NOMO-1 treated with dmso at 0.1 percent for 144 hours (cell line): ENCODE measurements around the gene AGPAT3.

ENCODE experiments used
- DNase-seq: peaks from one replicate; lab custom pipeline; 2025; ENCODE audit not compliant: unreplicated experiment; lab: John Stamatoyannopoulos, UW

AGPAT3 gene

DNA sequence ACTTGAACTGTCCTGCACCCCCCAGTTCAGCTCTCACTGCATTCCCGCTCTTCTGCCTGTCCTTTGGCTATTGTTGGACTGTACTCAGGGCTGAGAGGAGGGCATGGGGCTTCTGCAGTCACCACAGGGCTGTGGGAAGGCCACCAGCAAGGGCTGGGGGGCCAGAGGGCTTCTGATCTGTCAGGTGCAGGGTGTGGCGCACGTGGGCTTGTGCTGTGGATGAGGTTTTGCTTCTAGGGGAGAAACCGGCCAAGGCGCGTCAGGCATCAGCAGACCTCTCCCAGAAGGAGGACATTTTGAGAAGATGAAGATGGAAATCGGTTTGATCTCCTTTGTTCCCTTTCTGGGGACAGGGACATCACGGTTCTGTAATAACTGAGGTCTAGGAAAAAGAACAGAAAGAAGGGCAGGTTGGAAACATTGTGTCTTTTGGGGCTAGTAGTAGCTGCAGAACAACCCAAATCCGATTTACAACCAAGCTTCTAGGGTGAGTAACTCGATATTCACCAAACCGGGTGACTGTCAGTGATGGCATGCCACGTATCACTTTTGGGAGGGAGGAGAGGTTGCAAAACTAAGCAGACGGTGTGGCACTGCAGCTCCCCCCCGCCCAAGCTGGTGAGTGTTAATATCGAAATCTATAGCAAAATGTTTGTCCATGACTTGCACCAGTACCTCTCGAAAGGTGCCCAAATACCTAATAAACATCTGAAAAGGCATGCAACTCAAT is 40.9 kb downstream of the AGPAT3 start:
- no peak for DNase-seq

DNA sequence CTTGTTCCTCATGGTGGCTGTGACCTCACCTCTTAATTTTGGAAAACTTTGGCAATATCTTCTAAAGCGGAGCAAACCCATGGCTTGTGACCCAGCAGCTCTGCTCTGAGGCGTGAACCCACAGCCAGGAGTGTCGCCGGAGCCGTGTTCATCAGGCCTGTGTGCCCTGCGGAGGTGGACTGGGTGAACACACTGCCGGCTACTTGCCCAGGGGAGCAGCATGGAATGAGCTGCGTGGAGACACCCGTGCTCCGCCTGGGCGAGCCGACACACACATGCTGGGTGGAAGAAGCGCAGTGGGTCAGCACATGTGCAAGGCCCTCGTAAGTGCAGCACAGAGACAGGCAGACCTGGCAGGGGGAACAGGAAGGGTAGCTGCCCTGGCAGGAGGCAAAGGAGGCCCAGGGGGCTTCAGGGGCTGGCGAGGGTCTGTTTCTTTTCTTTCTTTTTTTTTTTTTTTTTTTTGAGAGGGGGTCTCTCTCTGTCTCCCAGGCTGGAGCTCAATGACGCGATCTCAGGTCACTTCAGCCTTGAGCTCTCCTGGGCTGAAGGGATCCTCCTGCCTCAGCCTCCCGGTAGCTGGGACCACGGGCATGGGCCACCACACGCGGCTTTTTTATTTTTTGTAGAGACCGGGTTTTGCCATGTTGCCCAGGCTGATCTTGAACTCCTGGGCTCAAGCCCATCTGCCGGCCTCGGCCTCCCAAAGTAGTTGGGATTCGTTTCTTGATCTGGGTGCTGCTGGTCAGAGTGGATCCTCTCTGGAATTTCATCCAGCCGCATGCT is 41.8 kb downstream of the AGPAT3 start:
- no peak for DNase-seq

DNA sequence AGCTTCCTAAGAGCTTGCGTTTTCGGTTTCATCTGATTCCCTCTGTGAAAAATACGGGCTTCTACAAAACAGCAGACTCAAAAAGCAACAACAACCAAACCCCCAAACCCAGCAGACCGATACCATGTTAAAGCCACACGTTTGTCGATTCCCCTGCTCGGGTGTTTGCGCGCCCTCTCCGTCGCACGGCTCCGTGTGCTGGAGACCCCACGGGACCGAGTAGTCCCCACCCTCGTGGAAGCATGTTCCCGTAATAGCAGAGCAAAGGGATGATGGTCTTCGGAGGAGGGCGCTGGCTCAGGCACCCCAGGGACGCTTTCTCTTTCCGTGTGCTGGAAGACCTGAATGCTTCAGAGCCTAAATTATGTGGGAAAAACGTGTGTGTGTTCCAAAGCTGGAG is 42.7 kb downstream of the AGPAT3 start:
- DNase-seq: no peak

DNA sequence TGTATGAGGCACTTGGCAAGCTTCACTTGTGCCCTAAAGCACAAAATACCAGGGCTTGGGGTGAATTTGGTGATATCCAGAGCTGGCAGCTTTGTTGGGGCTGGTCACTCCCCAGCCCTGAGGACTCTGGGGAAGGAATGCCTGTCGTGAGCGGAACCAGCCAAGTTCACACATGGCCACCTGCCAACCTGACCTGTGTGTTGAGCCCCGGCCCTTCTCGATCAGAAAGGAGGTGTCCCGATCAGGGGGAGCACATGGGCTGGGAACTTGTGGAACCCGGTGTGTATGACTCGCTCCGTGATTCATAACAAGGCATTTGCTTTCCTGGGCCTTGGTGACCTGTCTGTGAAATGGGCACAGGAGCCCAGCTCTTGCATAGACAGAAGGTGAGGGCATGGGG is 43.1 kb downstream of the AGPAT3 start:
- no peak for DNase-seq

GRCh38 chr21:43909741-43910400 is 44.8 kb downstream of the AGPAT3 start:
- no peak for DNase-seq

- no peak for DNase-seq
Measured at GRCh38 chr21:43910460-43910859, 45.4 kb downstream of the AGPAT3 start.

GRCh38 chr21:43911015-43911934 is 46.3 kb downstream of the AGPAT3 start:
- DNase-seq: no peak

- no peak for DNase-seq
Measured at GRCh38 chr21:43911935-43912487, 47.0 kb downstream of the AGPAT3 start.

GRCh38 chr21:43912500-43912899 is 47.5 kb downstream of the AGPAT3 start:
- DNase-seq: no peak

GRCh38 chr21:43912910-43913309 is 47.9 kb downstream of the AGPAT3 start:
- DNase-seq: no peak

DNA sequence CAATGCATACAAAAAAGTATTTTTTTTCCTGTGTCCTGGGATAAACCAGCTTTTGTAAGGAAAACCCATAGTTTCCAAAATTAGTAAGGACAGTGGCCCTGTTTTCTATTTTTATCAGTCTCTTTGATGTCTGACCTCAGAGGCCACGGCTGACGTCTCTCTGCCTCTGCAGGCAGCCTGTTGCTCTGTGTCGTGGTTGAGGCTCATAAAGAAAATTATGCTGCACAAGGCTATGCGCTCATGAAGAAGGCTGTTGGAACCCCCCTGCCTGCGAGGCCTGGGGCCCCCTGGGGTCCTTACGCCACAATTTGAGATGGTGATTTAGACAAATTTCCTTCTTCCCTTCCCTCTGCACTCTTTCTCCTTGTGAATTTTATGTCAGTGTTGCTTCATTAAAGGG is 48.9 kb downstream of the AGPAT3 start:
- DNase-seq: no peak

GRCh38 chr21:43916076-43916475 is 51.1 kb downstream of the AGPAT3 start:
- no peak for DNase-seq

- no peak for DNase-seq
Measured at GRCh38 chr21:43916691-43917514, 51.9 kb downstream of the AGPAT3 start.

DNA sequence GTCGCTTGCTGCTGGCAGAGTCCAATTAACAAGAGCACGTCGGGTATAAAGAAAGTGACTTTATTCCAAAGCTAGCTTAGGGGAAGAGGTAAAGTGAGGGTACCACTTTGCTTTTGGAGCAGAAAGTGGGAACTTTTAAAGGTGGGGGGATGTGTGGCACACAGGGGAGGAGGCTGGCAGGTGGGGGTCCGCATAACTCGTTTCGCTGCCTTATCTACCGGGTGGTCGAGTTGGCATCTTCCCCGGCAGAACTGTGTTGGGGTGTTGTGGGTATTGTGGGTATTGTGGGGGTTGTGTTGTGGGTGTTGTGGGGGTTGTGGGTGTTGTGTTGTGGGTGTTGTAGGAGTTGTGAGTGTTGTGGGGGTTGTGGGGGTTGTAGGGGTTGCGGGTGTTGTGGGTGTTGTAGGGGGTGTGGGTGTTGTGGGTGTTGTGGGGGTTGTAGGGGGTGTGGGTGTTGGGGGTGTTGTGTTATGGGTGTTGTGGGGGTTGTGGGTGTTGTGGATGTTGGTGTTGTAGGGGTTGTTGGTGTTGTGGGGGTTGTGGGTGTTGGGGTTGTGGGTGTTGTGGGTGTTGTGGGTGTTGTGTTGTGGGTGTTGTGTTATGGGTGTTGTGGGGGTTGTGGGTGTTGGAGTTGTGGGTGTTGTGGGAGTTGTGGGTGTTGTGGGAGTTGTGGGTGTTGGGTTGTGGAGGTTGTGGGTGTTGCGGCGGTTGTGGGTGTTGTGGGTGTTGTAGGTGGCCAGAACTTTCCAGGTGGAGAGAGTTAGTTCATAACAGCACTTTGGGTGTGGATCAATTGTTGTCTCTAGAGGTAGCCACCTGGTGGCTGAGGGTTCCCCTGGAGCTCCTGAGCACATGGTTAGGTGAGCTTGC is 52.7 kb downstream of the AGPAT3 start:
- no peak for DNase-seq

DNA sequence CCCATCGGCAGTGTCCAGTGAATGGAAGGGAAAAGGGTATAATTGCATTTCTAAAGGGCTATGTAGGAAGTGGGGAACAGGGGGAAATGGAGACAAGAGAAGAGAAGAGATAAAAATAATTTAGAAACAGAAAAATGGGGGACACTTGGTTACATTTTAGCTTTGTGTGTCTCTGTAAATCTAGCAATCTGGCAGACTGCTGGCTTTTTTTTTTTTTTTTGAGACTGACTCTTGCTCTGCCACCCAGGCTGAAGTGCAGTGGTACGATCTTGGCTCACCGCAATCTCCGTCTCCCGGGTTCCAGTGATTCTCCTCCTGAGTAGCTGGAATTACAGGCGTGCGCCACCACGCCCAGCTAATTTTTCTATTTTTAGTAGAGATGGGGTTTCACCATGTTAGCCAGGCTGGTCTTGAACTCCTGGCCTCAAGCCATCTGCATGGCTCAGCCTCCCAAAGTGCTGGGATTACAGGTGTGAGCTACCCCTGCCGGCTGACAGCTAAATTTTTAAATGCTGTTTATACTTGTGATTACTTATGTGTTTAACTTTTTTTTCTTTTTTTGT is 53.4 kb downstream of the AGPAT3 start:
- DNase-seq: no peak

DNA sequence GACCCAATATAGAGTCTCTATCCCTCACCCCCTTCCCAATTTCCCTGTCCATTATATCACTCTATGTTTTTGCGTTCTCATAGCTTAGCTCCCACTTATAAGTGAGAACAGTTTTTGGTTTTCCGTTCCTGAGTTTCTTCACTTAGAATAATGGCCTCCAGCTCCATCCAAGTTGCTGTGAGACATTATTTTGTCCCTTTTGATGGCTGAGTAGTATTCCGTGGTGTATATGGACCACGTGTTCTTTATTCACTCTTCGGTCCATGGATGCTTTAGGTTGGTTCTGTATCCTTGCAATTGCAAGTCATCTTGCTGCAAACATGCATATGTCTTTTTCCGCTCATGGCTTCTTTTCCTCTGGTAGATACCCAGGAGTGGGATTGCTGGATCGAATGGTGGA is 54.3 kb downstream of the AGPAT3 start:
- DNase-seq: no peak

GRCh38 chr21:43919871-43920801 is 55.1 kb downstream of the AGPAT3 start:
- no peak for DNase-seq
